ENCODE measurements around the gene CYP51A1.
"Not testable (repeated sequence)": the region's sequence is repeated elsewhere in the genome, so short reads cannot be mapped to it uniquely, and the experiment has no call there.

The CYP51A1 gene

DNA sequence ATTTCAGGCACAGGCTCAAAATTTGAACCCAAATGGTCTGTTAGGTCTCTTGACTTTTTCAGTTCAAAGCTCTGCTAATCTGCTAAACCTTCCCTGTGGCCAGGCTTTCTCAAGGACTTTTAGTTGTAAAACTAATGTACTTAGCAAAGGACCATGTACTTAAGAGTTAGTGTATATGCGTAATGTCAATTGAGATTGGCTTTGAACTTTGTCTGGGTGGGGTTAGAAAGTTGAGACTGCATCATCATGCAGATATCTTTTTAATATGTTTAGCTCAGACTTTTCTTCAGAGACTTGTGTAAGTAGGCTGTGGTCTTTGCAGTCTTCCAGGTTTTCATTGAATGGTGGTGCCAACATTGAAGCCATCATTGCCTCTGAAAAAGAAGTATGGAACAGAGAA is 33.7 kb downstream of the CYP51A1 start:
- TF ChIP-seq POLR2A (IDR thresholded peaks at IDR 0.05; ENCODE audit: low read depth, low read length): no peak
- no peak for FAIRE-seq
- no peak for DNase-seq (ENCODE audit: insufficient read length, low spot score)

DNA sequence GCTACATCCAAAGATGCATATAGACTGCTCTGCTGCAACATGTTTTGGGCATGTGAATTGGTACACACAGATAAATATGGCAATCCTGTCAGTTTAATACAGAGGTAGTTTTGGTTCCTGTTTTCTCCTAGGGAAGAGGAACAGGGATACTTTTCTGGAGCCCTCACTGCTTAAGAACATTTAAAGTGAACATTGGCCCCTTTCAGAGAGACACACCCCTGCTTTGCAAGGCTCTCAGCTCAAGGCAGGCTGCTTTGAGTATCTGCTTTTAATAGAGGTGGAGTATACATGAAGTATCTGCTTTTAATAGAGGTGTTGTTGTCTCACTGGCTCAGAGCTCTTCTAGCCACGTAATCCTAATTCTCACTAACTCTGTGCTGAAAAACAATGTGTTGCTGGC is 38.9 kb downstream of the CYP51A1 start:
- FAIRE-seq (no peak), DNase-seq (ENCODE audit: insufficient read length, low spot score) (no peak)
- TF ChIP-seq POLR2A (IDR thresholded peaks at IDR 0.05; ENCODE audit: low read depth, low read length): no peak

DNA sequence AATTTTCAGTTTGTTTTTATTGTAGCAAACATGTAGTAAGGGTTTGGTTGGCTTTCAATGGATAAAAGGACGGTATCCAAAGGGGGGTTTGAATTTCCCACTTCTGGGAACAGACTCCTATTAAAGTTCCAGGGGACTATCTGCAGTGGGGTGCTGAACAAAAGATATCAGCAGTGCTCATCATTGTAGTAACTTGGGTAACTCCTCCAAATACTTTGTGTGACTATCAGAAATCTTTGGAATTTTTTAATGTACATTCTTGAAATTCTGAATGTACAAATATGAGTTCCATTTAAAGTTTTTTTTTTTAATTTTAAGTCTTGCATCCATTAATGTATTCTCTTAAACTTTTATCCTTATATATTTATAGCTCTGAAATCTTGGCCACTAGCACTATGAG is 42.1 kb downstream of the CYP51A1 start:
- TF ChIP-seq POLR2A (IDR thresholded peaks at IDR 0.05; ENCODE audit: low read depth, low read length): no peak
- FAIRE-seq (no peak), DNase-seq (ENCODE audit: insufficient read length, low spot score) (no peak)

DNA sequence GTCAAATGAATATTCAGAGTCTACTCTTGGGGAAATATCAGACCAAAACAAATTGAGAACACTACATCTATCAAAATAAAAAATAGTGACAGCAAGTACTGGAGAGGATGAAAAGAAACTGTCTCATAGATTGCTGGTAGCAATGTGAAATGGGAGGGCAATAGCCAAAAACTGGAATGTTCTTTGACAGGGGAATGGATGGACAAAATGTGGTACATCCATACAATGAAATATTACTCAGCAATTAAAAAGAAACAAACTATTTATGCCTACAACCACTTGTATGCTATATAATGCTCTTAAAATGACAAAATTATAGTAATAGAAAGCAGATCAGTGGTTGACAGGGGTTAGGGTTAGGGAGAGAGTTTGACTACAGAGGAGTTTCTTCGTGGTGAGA is 46.0 kb downstream of the CYP51A1 start:
- TF ChIP-seq POLR2A (IDR thresholded peaks at IDR 0.05; ENCODE audit: low read depth, low read length): no peak
- FAIRE-seq: no peak

DNA sequence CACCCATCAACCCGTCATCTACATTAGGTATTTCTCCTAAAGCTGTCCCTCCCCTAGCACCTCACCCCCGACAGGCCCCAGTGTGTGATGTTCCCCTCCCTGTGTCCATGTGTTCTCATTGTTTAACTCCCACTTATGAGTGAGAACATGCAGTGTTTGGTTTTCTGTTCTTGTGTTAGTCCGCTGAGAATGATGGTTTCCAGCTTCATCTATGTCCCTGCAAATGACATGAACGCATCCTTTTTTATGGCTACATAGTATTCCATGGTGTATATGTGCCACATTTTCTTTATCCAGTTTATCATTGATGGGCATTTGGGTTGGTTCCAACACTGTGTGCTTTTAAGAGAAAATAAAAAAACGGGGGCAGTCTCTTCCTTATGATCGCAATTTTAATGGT is 50.4 kb downstream of the CYP51A1 start:
- not testable (repeated sequence) for DNase-seq (ENCODE audit: insufficient read length, low spot score); FAIRE-seq

More for the DNA sequence above, 46.0 kb downstream of the CYP51A1 start:
- no peak for DNase-seq (ENCODE audit: insufficient read length, low spot score)

DNA sequence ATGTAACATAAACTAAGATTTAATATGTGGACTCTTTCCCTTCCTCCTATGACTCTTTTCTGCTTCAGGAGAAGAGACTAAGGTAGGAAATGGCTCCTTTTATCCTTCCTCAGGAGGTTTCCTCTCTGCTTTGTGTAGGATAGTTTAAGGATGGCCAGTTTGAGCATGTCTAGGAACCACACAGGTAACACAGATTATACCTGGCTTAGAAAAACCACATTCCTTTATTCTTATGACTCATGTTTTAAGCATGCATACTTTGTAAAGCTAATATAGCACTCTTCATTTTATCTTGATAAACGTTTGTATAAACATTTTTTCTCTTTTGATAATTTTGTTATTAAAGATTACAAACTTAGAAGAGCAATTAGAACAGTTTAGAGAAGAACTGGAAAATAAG is 57.8 kb downstream of the CYP51A1 start:
- TF ChIP-seq POLR2A (IDR thresholded peaks at IDR 0.05; ENCODE audit: low read depth, low read length): no peak
- FAIRE-seq: no peak
- no peak for DNase-seq (ENCODE audit: insufficient read length, low spot score)

DNA sequence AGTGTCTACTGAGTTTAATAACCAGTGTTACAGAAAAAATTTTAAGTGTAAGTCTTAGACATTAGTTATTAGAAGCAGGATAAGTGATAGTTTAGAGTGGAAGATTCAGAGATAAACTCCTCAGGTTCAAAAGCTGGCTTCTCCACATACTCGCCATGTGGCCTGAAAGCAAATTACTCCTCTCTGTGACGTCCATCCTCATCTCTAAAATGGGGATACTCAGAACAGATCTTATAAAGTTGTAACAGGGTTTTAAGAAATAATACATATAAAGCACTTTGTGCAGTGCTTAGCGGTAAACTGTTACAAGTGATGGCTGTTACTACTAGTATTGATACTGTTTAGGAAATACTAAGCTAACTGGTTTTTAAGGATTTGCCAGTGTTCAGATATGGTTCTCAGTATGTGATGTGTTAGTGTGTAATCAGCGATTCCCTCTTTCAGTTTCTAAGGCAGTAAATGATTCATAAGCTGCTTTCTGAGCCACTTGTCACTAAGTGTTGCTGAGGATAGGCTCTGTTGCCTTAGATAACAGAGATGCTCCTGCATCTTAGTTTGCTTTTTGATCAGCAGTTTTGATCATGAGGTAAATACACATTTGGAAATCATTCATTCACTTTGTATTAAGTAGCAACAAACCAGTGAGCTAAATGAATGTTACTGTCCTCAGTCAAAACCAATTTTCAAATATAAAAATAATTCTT is 58.7 kb downstream of the CYP51A1 start:
- no peak for FAIRE-seq
- DNase-seq (ENCODE audit: insufficient read length, low spot score): no peak
- TF ChIP-seq POLR2A (IDR thresholded peaks at IDR 0.05; ENCODE audit: low read depth, low read length): no peak

DNA sequence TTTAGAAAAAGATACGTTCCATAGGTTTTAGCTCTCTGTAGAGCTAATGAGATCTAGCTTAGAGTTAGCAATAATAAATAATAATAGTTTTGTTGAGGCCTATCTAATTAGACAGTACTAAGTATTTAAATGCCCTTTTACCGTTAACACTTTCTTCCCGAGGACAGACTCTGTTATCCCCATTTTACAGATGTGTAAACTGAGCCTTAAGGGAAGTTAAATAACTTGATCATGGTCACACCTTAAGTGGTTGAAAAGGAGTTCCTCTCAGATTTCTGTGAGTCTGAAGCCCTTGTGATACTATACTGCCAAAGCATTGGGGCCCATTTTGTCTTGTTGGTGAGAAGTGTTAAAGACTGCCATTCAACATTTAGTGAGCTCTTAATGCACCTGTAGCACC is 61.6 kb downstream of the CYP51A1 start:
- no peak for TF ChIP-seq POLR2A (IDR thresholded peaks at IDR 0.05; ENCODE audit: low read depth, low read length)
- FAIRE-seq (no peak), DNase-seq (ENCODE audit: insufficient read length, low spot score) (no peak)

DNA sequence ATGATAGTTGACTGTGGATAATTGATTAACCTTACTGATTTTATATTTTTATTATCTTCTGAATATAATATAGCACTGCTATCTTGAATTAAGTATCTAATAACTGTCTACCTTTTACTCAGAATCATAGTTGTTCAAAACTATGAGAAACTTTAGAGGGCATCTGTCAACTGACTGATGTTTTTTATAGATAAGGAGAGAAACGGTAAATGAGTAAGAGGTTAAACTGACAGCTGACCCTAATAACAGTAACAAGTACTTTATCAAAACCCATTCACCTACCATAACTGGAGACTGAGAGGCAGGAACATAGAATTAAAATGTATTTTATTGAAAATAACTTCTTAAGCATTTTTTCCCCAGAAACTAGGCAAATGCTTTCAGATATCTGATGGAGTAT is 62.2 kb downstream of the CYP51A1 start:
- DNase-seq (ENCODE audit: insufficient read length, low spot score): no peak
- TF ChIP-seq POLR2A (IDR thresholded peaks at IDR 0.05; ENCODE audit: low read depth, low read length): no peak
- FAIRE-seq: no peak

DNA sequence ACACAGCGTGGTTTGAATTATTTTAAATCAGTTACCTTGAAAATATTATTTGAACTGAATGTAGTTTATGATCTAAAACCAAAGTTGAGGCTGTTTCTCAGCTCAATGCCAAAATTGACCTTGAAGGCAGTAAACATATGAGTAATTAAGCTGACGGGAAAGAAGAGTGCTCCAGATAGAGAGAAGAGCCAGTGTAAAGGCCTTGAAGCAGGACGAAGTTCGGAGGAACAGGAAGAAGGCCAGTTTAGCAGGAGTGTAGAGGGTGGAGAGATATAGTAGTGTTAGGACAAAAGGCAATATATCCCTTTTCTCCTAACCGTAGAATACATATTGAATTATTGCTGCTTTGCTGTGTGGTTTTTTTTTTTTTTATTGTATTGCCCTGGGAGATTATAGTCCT is 63.2 kb downstream of the CYP51A1 start:
- DNase-seq (ENCODE audit: insufficient read length, low spot score) (no peak), FAIRE-seq (no peak)
- no peak for TF ChIP-seq POLR2A (IDR thresholded peaks at IDR 0.05; ENCODE audit: low read depth, low read length)

DNA sequence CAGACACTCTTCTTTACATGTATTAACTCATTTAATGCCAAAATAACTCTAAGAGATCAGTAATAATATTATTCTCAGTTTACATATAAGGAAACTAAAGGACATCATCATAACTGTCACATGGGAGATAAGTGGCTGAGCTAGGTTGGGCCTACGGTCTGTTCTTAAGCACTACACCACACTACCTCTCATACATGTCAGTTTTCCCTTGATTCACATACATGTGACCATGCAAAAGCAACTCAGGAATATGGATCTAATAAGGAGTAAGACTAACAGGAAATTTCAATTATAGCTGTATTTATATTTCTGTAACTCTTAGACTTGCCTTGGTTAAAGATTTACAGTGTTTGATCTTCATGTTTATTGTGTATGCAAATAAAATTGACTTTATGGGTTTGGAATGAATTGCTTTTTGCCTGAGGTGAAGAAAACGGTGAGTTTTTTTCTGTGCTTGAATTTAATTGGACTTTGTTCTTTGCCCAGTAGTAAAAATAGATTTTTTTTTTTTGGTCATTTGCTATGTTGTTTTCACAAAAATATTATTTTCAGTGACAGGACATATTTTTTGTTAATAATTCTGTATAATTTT is 69.7 kb downstream of the CYP51A1 start:
- no peak for DNase-seq (ENCODE audit: insufficient read length, low spot score)
- TF ChIP-seq POLR2A (IDR thresholded peaks at IDR 0.05; ENCODE audit: low read depth, low read length): no peak
- no peak for FAIRE-seq

All from H54 (cell line).